K562 (cell line): ENCODE results near the gene KAZN. TPM values are rescaled to one million over a fixed set of nuclear protein-coding genes. Genes with fewer than 3 reads are reported as not detected.

Source experiments
- BRD4 ChIP-seq: fragments of 200-600 bp; sonication (generic); IDR thresholded peaks from 2 replicates; pipeline ENCODE4 v1.6.1; 2017; ENCODE audit warnings: inconsistent platforms
- CBFB ChIP-seq: sonication (generic); formaldehyde crosslinking; IDR thresholded peaks from 2 replicates; pipeline ENCODE4 v1.4.0; 2020; ENCODE audit warnings: mild to moderate bottlenecking, missing genetic modification reagents
- CBX1 ChIP-seq: sonication (generic); IDR thresholded peaks from 2 replicates; pipeline ENCODE4 v1.6.1; 2016; ENCODE audit warnings: antibody characterized with exemption, low read depth, mild to moderate bottlenecking
- CBX5 ChIP-seq: IDR thresholded peaks from 2 replicates; pipeline ENCODE4 v1.6.1; 2014; ENCODE audit warnings: low read depth, borderline replicate concordance
- CCNT2 ChIP-seq: IDR thresholded peaks from 2 replicates; pipeline ENCODE4 v1.6.1; 2011; ENCODE audit warnings: borderline replicate concordance, low read depth, mild to moderate bottlenecking, moderate library complexity, mixed read lengths, low read length; ENCODE audit not compliant: insufficient read length; ENCODE audit errors: extremely low read depth
- MBD2 ChIP-seq: sonication (generic); IDR thresholded peaks from 2 replicates; pipeline ENCODE4 v1.6.1; 2016; ENCODE audit warnings: low read depth, borderline replicate concordance
- POU5F1 ChIP-seq: fragments of 150-350 bp; IDR thresholded peaks from 2 replicates; pipeline ENCODE4 v1.6.1; 2014; ENCODE audit warnings: borderline replicate concordance, low read length, low read depth, mild to moderate bottlenecking; ENCODE audit not compliant: partially characterized antibody
- SP2 ChIP-seq: IDR thresholded peaks from 2 replicates; pipeline ENCODE4 v1.6.1; 2011; ENCODE audit warnings: mild to moderate bottlenecking, low read depth, low read length, moderate library complexity; ENCODE audit not compliant: poor library complexity, severe bottlenecking; ENCODE audit errors: extremely low read depth
- SRSF7 ChIP-seq: fragments of 200-400 bp; formaldehyde crosslinking; optimal IDR thresholded peaks from 2 replicates; pipeline ENCODE3; 2017; ENCODE audit warnings: mild to moderate bottlenecking, low read depth, low read length
- ZNF121 ChIP-seq: sonication (generic); formaldehyde crosslinking; conservative IDR thresholded peaks from 2 replicates; pipeline ENCODE4 v1.8.0; 2022; ENCODE audit warnings: missing genetic modification reagents
- ZNF695 ChIP-seq: fragments of 450-650 bp; formaldehyde crosslinking; IDR thresholded peaks from 2 replicates; pipeline ENCODE4 v1.4.0; 2020; ENCODE audit warnings: mild to moderate bottlenecking, moderate library complexity
- polyA plus RNA-seq, 8 experiments: library from polyadenylated mRNA; depleted of rRNA in 4 of 8; stranded (reverse) in 5 of 8; unstranded in 3 of 8; fragments of >200 nt; fragmentation: Nextera tagmentation in 2 of 8; fragmentation: Illumina TruSeq in 1 of 8; extraction: Ambion mirVana in 2 of 8; extraction: Trizol in 1 of 8; gene quantifications; 2 replicates each; pipeline versions ENCODE4 v1.2.1 to v1.2.3, GENCODE V29; 2011 to 2014; ENCODE audit warnings: inconsistent platforms in 1 of 8, missing spikeins in 1 of 8
- total RNA-seq, 7 experiments: library from RNA; depleted of rRNA in 6 of 7; stranded (reverse); fragments of >200 nt in 6 of 7; fragmentation: Illumina TruSeq in 2 of 7; extraction: Trizol in 2 of 7; gene quantifications; 2 replicates each; pipeline versions ENCODE4 v1.2.1 to v1.2.3, GENCODE V29; 2011 to 2021; ENCODE audit warnings: low replicate concordance in 1 of 7
- TF ChIP-seq, protein P1 (sequence below), 2 experiments: fragments of 450-650 bp; conservative IDR thresholded peaks; 2 replicates each; pipeline ENCODE4 v1.6.1; 2017; ENCODE audit warnings: mild to moderate bottlenecking in 2 of 2, moderate library complexity in 2 of 2
- TF ChIP-seq, protein P2 (sequence below), 2 experiments: IDR thresholded peaks; 2 replicates each; pipeline ENCODE4 v1.6.1; 2011; ENCODE audit warnings: borderline replicate concordance in 1 of 2, control low read depth in 1 of 2, low read depth in 1 of 2, low read length in 1 of 2, mild to moderate bottlenecking in 1 of 2, mixed read lengths in 1 of 2, moderate library complexity in 1 of 2; ENCODE audit not compliant: insufficient read depth in 1 of 2, insufficient read length in 1 of 2, poor library complexity in 1 of 2, severe bottlenecking in 1 of 2; ENCODE audit errors: extremely low read depth in 1 of 2
- TF ChIP-seq, protein P3 (sequence below): fragments of 450-650 bp; formaldehyde crosslinking; IDR thresholded peaks from 2 replicates; pipeline ENCODE4 v1.4.0; 2022; ENCODE audit warnings: missing genetic modification characterization
- TF ChIP-seq, protein P4 (sequence below): fragments of 450-650 bp; IDR thresholded peaks from 2 replicates; pipeline ENCODE4 v1.6.1; 2016; ENCODE audit warnings: mild to moderate bottlenecking
- TF ChIP-seq, protein P5 (sequence below): fragments of 150-350 bp; IDR thresholded peaks from 2 replicates; pipeline ENCODE4 v1.6.1; 2014; ENCODE audit warnings: low read depth, mild to moderate bottlenecking, low read length, borderline replicate concordance

KAZN gene
- total and polyA plus RNA-seq, 9 of the 15 experiments (the other 6 are each of a cell fraction or from before 2014, with no cell fraction given), result 2.1 to 21.6 (median 5.4) TPM

DNA sequence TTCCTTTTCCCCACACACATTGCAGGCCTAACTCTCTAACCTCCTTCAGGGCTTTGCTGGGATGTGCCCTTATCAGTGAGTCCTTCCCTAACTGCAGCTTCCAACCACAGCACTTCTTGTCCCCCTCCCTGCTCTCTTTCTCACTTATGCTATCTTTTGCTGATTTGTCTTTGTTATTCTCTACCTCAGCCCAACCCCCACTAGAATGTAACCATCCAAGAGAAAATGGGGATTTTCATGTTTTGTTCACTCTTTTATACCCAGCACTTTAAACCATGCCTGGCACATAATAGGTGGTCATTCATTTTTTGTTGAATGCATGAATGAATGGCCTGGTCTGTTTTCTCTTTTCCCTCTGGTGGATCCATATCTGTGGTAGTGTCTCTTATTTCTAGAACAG, 243.5 kb downstream of the KAZN start (continued):
- TF ChIP-seq, protein P1, sequence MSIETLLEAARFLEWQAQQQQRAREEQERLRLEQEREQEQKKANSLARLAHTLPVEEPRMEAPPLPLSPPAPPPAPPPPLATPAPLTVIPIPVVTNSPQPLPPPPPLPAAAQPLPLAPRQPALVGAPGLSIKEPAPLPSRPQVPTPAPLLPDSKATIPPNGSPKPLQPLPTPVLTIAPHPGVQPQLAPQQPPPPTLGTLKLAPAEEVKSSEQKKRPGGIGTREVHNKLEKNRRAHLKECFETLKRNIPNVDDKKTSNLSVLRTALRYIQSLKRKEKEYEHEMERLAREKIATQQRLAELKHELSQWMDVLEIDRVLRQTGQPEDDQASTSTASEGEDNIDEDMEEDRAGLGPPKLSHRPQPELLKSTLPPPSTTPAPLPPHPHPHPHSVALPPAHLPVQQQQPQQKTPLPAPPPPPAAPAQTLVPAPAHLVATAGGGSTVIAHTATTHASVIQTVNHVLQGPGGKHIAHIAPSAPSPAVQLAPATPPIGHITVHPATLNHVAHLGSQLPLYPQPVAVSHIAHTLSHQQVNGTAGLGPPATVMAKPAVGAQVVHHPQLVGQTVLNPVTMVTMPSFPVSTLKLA (conservative IDR thresholded peaks at IDR 0.05), result no peak
- TF ChIP-seq, protein P2, sequence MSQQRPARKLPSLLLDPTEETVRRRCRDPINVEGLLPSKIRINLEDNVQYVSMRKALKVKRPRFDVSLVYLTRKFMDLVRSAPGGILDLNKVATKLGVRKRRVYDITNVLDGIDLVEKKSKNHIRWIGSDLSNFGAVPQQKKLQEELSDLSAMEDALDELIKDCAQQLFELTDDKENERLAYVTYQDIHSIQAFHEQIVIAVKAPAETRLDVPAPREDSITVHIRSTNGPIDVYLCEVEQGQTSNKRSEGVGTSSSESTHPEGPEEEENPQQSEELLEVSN (IDR thresholded peaks at IDR 0.05; ENCODE audit: borderline replicate concordance in 1 of 2, extremely low read depth in 1 of 2, insufficient read depth in 1 of 2, insufficient read length in 1 of 2, low read depth in 1 of 2, low read length in 1 of 2, poor library complexity in 1 of 2, severe bottlenecking in 1 of 2), result no peak
- TF ChIP-seq ZNF121 (no peak), ZNF695 (CRISPR knock-in tag) (no peak), CCNT2 (no peak), SP2 (no peak), CBFB (CRISPR knock-in tag) (no peak), POU5F1 (no peak), MBD2 (no peak), BRD4 (no peak), SRSF7 (no peak), CBX5 (peak; percentile 65; the same call in 1 of the 2 replicates), CBX1 (0 out of 2 replicates have a peak, but pooled peaks have one; percentile 37)
- TF ChIP-seq, protein P3, sequence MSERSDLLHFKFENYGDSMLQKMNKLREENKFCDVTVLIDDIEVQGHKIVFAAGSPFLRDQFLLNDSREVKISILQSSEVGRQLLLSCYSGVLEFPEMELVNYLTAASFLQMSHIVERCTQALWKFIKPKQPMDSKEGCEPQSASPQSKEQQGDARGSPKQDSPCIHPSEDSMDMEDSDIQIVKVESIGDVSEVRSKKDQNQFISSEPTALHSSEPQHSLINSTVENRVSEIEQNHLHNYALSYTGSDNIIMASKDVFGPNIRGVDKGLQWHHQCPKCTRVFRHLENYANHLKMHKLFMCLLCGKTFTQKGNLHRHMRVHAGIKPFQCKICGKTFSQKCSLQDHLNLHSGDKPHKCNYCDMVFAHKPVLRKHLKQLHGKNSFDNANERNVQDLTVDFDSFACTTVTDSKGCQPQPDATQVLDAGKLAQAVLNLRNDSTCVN (CRISPR knock-in tag), result no peak
- TF ChIP-seq, protein P4, sequence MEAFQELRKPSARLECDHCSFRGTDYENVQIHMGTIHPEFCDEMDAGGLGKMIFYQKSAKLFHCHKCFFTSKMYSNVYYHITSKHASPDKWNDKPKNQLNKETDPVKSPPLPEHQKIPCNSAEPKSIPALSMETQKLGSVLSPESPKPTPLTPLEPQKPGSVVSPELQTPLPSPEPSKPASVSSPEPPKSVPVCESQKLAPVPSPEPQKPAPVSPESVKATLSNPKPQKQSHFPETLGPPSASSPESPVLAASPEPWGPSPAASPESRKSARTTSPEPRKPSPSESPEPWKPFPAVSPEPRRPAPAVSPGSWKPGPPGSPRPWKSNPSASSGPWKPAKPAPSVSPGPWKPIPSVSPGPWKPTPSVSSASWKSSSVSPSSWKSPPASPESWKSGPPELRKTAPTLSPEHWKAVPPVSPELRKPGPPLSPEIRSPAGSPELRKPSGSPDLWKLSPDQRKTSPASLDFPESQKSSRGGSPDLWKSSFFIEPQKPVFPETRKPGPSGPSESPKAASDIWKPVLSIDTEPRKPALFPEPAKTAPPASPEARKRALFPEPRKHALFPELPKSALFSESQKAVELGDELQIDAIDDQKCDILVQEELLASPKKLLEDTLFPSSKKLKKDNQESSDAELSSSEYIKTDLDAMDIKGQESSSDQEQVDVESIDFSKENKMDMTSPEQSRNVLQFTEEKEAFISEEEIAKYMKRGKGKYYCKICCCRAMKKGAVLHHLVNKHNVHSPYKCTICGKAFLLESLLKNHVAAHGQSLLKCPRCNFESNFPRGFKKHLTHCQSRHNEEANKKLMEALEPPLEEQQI, result 0 out of 2 replicates have a peak, but pooled peaks have one; percentile 12
- TF ChIP-seq, protein P5, sequence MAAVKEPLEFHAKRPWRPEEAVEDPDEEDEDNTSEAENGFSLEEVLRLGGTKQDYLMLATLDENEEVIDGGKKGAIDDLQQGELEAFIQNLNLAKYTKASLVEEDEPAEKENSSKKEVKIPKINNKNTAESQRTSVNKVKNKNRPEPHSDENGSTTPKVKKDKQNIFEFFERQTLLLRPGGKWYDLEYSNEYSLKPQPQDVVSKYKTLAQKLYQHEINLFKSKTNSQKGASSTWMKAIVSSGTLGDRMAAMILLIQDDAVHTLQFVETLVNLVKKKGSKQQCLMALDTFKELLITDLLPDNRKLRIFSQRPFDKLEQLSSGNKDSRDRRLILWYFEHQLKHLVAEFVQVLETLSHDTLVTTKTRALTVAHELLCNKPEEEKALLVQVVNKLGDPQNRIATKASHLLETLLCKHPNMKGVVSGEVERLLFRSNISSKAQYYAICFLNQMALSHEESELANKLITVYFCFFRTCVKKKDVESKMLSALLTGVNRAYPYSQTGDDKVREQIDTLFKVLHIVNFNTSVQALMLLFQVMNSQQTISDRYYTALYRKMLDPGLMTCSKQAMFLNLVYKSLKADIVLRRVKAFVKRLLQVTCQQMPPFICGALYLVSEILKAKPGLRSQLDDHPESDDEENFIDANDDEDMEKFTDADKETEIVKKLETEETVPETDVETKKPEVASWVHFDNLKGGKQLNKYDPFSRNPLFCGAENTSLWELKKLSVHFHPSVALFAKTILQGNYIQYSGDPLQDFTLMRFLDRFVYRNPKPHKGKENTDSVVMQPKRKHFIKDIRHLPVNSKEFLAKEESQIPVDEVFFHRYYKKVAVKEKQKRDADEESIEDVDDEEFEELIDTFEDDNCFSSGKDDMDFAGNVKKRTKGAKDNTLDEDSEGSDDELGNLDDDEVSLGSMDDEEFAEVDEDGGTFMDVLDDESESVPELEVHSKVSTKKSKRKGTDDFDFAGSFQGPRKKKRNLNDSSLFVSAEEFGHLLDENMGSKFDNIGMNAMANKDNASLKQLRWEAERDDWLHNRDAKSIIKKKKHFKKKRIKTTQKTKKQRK, result no peak
